HG03378 (cell line): ENCODE results near the gene CCDC157.

ENCODE experiments used
- ATAC-seq: cut with Tn5 transposase; IDR thresholded peaks from one replicate; pipeline ENCODE4 v1.9.1; 2021; ENCODE audit warnings: mild to moderate bottlenecking, moderate library complexity; ENCODE audit not compliant: unreplicated experiment

Gene CCDC157

GRCh38 chr22:30411780-30412179 is 55.0 kb downstream of the CCDC157 start:
- no peak for ATAC-seq

- no peak for ATAC-seq
These were observed 56.2 kb downstream of the CCDC157 start for GRCh38 chr22:30413001-30413400.

- ATAC-seq = no peak
These were observed 57.1 kb downstream of the CCDC157 start for GRCh38 chr22:30413745-30414524.

- ATAC-seq = no peak
These were observed 57.8 kb downstream of the CCDC157 start for GRCh38 chr22:30414525-30415047.

DNA sequence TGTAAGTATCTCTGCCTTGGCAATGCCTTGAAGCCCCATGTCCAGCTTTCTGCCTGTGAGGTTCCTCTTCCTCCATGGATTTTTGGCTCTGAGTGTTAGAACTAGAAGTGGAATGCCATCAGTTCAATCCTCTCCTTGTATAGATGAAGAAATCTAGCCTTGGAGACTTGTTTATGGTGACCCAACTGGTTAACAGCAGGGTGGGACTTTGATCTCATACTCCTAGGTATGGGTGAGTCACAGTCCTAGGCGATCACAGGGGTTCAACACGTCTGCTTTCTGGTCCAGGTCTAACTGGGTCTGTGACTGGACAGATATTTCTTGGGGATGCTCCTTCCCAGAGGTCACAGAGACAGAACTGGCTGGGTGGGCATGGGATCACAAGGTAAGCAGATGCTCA is 59.6 kb downstream of the CCDC157 start:
- no peak for ATAC-seq

- no peak for ATAC-seq
These were observed 60.0 kb downstream of the CCDC157 start for GRCh38 chr22:30416837-30417236.

DNA sequence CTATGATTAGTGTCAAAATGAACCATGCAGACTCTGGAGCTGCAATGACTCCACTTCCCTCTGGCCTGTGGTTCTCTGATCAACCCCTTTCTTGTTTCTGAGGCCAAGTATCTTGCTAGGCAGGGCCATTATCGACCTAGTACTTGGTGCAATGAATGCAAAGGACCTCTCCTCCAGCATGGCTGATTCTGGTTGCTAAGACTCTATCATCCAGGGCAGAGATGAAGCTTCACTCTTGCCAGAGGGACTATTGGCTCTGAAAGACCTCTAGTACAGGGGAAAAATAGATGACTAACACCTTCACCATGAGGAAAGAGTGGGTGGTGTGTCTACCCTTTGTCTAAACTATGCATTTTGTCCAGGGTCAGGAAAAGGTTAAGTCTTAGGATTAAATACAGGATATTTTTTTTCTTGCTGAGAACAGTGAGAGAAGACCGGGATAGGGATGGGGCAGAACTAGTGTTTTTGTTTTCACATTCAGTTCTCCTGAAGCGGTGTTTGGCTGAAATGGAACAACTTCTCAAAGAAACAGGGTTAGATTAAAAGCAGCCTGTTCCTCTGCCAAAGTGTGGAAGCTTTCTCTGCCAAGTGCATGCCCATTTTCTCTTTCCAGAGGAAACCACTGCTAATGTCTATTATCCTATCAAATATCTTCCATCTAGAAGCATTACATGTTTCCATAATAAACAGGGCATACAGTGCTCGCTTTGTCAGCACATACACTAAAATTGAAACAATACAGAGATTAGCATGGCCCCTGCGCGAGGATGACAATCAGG is 63.7 kb downstream of the CCDC157 start:
- no peak for ATAC-seq

- no peak for ATAC-seq
These were observed 65.1 kb downstream of the CCDC157 start for GRCh38 chr22:30421695-30422480.

DNA sequence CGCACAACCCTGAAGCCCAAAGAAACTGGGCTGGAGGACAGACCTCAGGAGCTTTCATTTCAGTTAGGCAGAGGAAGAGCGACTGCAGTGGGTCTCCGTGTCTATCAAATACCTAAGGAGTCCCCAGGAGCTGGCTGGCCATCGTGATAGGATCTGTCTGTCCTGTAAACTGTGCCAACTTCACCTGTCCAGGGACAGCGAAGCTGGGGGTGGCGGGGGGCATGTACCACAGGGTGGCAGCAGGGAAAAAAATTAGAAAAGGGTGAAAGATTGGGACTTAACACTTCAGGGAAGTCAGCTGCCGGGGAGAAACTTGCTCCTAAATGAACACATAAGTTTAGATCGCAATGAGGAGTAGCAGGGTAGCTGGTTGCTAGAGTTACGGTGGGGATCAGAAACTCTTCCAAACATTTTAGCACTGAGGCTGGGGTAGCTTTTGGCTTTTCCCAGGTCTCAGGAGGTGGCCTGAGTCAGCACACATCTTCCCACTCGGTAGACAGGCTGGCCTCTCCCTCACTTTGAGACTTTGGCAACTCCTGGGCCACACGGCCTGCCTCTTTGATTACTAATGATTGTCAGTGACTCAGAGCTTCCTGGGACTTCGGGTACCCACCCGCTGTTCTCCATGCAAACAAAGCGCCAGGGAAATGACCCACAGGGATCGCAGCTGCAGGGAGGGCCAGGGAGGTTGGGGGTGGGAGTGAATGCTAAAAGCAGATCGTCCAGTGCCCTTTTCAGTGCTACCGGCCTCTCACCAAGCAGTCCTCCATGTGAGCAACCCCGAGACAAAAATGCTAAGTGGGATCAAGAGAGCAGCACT is 65.9 kb downstream of the CCDC157 start:
- no peak for ATAC-seq

DNA sequence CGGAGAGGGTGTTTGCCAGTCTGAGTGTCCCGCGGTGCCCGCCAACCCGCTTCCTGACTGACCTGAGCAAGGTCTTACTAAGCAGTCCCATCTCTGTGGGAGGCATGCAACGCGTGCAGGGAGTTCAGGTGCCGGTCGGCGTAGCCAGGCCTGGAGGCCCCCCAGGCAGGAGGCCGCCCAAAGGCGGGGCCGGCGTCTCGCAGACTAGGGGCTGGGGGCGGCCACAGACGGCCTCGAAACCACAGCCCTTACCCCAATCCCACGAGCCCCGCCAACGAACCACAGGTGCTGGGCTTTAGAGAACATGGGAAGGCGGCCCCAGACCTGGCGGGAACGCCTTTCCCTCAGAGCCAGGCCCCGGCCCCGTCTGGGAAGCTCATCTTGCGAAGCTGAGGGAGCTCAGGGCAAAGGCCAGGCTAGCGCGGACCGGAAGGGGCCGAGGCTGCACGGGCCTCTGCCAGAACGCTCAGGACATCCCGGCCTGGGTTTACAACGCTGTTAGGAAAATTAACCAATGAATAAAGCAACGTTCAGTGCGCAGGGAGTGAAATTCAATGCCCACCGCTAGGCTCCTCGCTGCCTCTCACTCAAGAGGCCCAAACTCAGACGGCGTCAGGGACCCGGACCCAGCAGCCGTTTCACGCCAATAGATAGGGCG is 66.6 kb downstream of the CCDC157 start:
- peak; percentile 21 for ATAC-seq

GRCh38 chr22:30423959-30424533 is 67.2 kb downstream of the CCDC157 start:
- peak; percentile 78 for ATAC-seq

GRCh38 chr22:30424534-30425326 is 67.9 kb downstream of the CCDC157 start:
- no peak for ATAC-seq

DNA sequence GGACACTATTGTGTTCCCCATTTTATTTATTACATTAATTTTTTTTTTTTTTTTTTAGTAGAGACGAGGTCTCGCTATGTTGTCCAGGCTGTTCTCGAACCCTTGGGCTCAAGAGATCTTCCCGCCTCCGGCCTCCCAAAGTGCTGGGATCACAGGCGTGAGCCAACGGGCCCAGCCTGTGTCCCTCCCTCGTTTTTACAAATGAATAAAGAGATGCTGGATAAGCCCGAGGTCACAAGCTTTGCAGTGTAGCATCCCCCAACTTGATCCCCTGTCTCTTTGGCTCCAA is 68.5 kb downstream of the CCDC157 start:
- ATAC-seq = no peak

DNA sequence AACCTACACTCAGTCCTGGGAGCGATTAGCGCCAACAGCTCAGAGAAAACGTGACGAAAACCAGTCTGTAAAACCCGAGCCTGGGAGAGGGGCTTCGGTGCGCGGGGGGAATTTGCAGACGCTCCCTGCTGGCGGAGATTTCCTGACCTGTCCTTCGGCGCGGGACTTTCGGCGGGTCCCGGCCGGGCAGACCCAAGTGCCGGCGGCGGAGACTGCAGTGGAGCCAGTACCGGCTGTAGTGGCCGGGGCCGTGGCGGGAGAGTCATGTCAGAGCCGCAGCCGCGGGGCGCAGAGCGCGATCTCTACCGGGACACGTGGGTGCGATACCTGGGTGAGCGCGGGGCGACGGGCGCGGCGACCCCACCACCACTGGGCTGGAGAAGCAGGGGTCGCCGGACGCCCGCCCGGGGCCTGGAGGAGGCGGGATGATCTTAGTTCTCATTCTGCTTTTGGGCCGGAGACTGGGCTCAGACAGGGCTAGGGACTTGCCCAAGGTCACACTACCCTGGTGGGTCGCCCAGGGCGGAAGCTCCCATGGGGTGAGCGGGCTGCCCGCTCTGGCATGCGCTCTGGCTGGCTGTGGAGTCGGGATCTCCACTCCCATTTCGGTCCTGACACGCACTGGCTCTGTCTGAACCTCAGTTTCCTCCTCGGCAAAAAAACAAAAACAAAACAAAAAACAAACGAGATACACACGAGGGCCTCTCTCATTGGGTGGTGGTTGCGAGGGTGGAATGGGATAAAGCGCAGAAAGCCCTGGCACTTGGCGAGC is 69.0 kb downstream of the CCDC157 start, which contains the start of gene MTFP1:
TSS of gene MTFP1 (plus strand) at position 153 of the 772 bp plus-strand sequence. CDS start at position 265, 112 bp downstream.
- ATAC-seq = no peak
